Liver (tissue), 9 donors: ENCODE data around the gene DCC. TPM values are rescaled to one million over a fixed set of nuclear protein-coding genes. Genes with fewer than 3 reads are reported as not detected.
A peak's percentile ranks its signal among the peaks of the same experiment; 100 is the strongest.

Experiments
- DNase-seq: peaks from one replicate; pipeline ENCODE4 v3.0.0-alpha.2; 2017; ENCODE audit warnings: low spot score
- H3K27ac ChIP-seq, 2 donors: one replicate each; pipeline ENCODE4 v1.7.0; 2013; ENCODE audit warnings: inconsistent platforms in 2 of 2, low read length in 2 of 2, control low read depth in 1 of 2, low read depth in 1 of 2, mild to moderate bottlenecking in 1 of 2
- H3K27me3 ChIP-seq, 4 donors: one replicate each; pipeline versions ENCODE4 v1.6.1 to v1.7.0; 2013; ENCODE audit warnings: low read length in 3 of 4, inconsistent platforms in 1 of 4, mild to moderate bottlenecking in 1 of 4, moderate library complexity in 1 of 4; ENCODE audit not compliant: control insufficient read depth in 4 of 4, insufficient read depth in 4 of 4
- H3K36me3 ChIP-seq, 4 donors: one replicate each; pipeline versions ENCODE4 v1.6.1 to v1.7.0; 2013; ENCODE audit warnings: low read length in 3 of 4, mild to moderate bottlenecking in 3 of 4, low read depth in 1 of 4, moderate library complexity in 1 of 4; ENCODE audit not compliant: control insufficient read depth in 4 of 4, insufficient read depth in 3 of 4
- H3K4me1 ChIP-seq, 4 donors: one replicate each; pipeline versions ENCODE4 v1.6.1 to v1.7.0; 2013; ENCODE audit warnings: low read length in 3 of 4, mild to moderate bottlenecking in 3 of 4, moderate library complexity in 1 of 4; ENCODE audit not compliant: control insufficient read depth in 4 of 4, insufficient read depth in 4 of 4
- H3K4me3 ChIP-seq, 3 donors: one replicate each; pipeline versions ENCODE4 v1.6.1 to v1.7.0; 2013; ENCODE audit warnings: low read length in 3 of 3, control low read depth in 1 of 3, low read depth in 1 of 3, mild to moderate bottlenecking in 1 of 3
- H3K9ac ChIP-seq, 2 donors: one replicate each; pipeline ENCODE4 v1.7.0; 2013; ENCODE audit warnings: low read length in 2 of 2, mild to moderate bottlenecking in 2 of 2, moderate library complexity in 2 of 2, control low read depth in 1 of 2, low read depth in 1 of 2
- H3K9me3 ChIP-seq, 4 donors: one replicate each; pipeline versions ENCODE4 v1.6.1 to v1.7.0; 2013; ENCODE audit warnings: low read length in 3 of 4; ENCODE audit not compliant: control insufficient read depth in 4 of 4
- ATF3 ChIP-seq: IDR thresholded peaks from 2 replicates; pipeline ENCODE4 v1.6.1; 2016; ENCODE audit warnings: antibody characterized with exemption
- CTCF ChIP-seq: fragments of 150-350 bp; IDR thresholded peaks from 2 replicates; pipeline ENCODE4 v1.5.1; 2017; ENCODE audit warnings: improper control_type of control experiment, low read depth, low read length; ENCODE audit not compliant: missing input control
- EGR1 ChIP-seq, 2 donors: IDR thresholded peaks; 2 replicates each; pipeline ENCODE4 v1.6.1; 2016 to 2018; ENCODE audit warnings: antibody characterized with exemption in 2 of 2, low read depth in 2 of 2
- FOXA1 ChIP-seq: IDR thresholded peaks from 2 replicates; pipeline ENCODE4 v1.6.1; 2016; ENCODE audit warnings: antibody characterized with exemption
- GABPA ChIP-seq, 2 donors: IDR thresholded peaks in 1 of 2; conservative IDR thresholded peaks in 1 of 2; 2 replicates each; pipeline ENCODE4 v1.6.1; 2016; ENCODE audit warnings: antibody characterized with exemption in 2 of 2, mild to moderate bottlenecking in 1 of 2, moderate library complexity in 1 of 2
- HNF4A ChIP-seq, 2 donors: conservative IDR thresholded peaks; 2 replicates each; pipeline ENCODE4 v1.6.1; 2016; ENCODE audit warnings: antibody characterized with exemption in 2 of 2, mild to moderate bottlenecking in 2 of 2
- HNF4G ChIP-seq: IDR thresholded peaks from 2 replicates; pipeline ENCODE4 v1.6.1; 2016; ENCODE audit warnings: antibody characterized with exemption
- NR2F2 ChIP-seq: IDR thresholded peaks from 2 replicates; pipeline ENCODE4 v1.6.1; 2016; ENCODE audit warnings: antibody characterized with exemption
- RXRA ChIP-seq, 2 donors: IDR thresholded peaks; 2 replicates each; pipeline ENCODE4 v1.6.1; 2017 to 2018; ENCODE audit warnings: antibody characterized with exemption in 2 of 2, mild to moderate bottlenecking in 1 of 2
- SP1 ChIP-seq: IDR thresholded peaks from 2 replicates; pipeline ENCODE4 v1.6.1; 2018; ENCODE audit warnings: antibody characterized with exemption, mild to moderate bottlenecking
- TAF1 ChIP-seq: conservative IDR thresholded peaks from 2 replicates; pipeline ENCODE4 v1.6.1; 2016; ENCODE audit warnings: antibody characterized with exemption, mild to moderate bottlenecking
- YY1 ChIP-seq: IDR thresholded peaks from 2 replicates; pipeline ENCODE4 v1.6.1; 2016; ENCODE audit warnings: antibody characterized with exemption, mild to moderate bottlenecking
- ZBTB33 ChIP-seq: IDR thresholded peaks from 2 replicates; pipeline ENCODE4 v1.6.1; 2016; ENCODE audit warnings: antibody characterized with exemption
- WGBS: extraction: QIAGEN DNeasy Blood & Tissue Kit; methylation state at CpG from one replicate; pipeline ENCODE4 v1.1.7; 2013; 5-methylcytosine and 5-hydroxymethylcytosine counted together
- polyA plus RNA-seq, 2 donors: library from polyadenylated mRNA; stranded (reverse) in 1 of 2; unstranded in 1 of 2; fragments of 200-250 nt in 1 of 2; fragments of >200 nt in 1 of 2; fragmentation: Nextera tagmentation in 1 of 2; extraction: Ambion mirVana in 1 of 2; gene quantifications; one replicate each; pipeline versions ENCODE4 v1.2.1 to v1.2.3, GENCODE V29; 2013 to 2015
- total RNA-seq, 2 donors: library from RNA; depleted of rRNA; stranded (reverse); fragments of >200 nt; gene quantifications; one replicate each; pipeline ENCODE4 v1.2.3, GENCODE V29; 2014
- TF ChIP-seq, protein P1 (sequence below): IDR thresholded peaks from 2 replicates; pipeline ENCODE4 v1.6.1; 2016; ENCODE audit warnings: antibody characterized with exemption
- donor health status: healthy.
- donor health status: healthy.
- donor health status: healthy.
- donor health status: healthy.
- donor health status: healthy.

DCC gene
- total and polyA plus RNA-seq, 4 donors, result under 0.01 to 0.03 TPM; not detected in 2

DNA sequence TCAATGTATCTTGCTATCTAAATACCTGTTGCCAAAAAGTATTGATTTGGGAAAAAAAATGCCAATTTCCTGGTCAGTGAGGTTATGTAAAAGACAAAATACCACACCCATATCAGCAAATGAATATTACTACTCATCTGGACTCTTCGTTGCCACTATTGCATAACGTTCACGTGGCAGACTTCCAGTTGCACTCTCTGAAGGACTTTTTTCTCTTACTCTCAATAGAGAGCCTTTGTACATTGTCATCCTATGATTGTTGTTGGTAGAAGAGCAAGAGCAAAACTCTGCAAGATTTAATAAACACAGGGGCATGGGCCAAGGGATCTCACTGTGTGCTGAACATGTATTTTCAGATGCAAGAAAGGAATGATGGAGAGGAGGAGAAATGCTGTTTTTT is 1194.7 kb downstream of the DCC start:
- H3K27ac ChIP-seq, result no peak overlapping the region
- WGBS, result 30% methylated on average over 3 of the region's 3 CpGs
- no peaks in the 10 kb centered on the region for H3K27me3 ChIP-seq
- H3K9ac ChIP-seq, result no peak overlapping the region
- H3K4me3 ChIP-seq, result no peak overlapping the region
- no peaks in the 10 kb centered on the region for H3K9me3 ChIP-seq
- no peaks in the 10 kb centered on the region for H3K4me1 ChIP-seq
- DNase-seq, result no peak
- H3K36me3 ChIP-seq, result no peaks in the 10 kb centered on the region
- TF ChIP-seq SP1 (no peak), NR2F2 (no peak), RXRA (IDR thresholded peaks at IDR 0.05) (peak in 1 of 2 donors; percentile 27), HNF4G (no peak), FOXA1 (no peak), ZBTB33 (no peak), ATF3 (no peak), TAF1 (no peak), CTCF (no peak), HNF4A (conservative IDR thresholded peaks at IDR 0.05) (peak; percentile 49 to 55), EGR1 (IDR thresholded peaks at IDR 0.05; ENCODE audit: low read depth in 2 of 2) (peak in 1 of 2 donors; percentile 10)
- TF ChIP-seq, protein P1, sequence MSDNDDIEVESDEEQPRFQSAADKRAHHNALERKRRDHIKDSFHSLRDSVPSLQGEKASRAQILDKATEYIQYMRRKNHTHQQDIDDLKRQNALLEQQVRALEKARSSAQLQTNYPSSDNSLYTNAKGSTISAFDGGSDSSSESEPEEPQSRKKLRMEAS, result peak; percentile 27

DNA sequence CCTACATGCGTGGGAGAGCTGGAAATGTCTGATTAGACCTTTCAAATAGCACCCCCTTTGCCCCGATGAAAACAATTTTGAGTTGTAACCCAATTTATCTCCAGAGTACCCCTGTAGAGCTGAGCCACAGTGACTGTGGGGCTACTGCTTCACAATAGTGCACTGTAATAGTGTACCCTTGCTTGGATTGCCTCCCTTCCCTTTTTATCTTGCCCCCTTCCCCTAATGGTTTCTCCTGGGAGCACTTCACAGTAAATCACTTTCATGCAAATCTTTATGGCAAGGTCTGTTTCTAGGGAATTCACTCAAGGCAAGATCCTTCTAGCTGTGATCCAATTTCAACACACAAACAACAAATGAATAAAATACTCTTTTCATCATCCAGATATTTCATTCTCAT is 1196.9 kb downstream of the DCC start:
- Histone ChIP-seq H3K4me3 (no peak overlapping the region), H3K9me3 (no peaks in the 10 kb centered on the region), H3K9ac (no peak overlapping the region), H3K27me3 (no peaks in the 10 kb centered on the region), H3K4me1 (no peaks in the 10 kb centered on the region), H3K27ac (no peak overlapping the region), H3K36me3 (no peaks in the 10 kb centered on the region)
- TF ChIP-seq ATF3 (no peak), RXRA (IDR thresholded peaks at IDR 0.05) (no peak), GABPA (IDR thresholded peaks at IDR 0.05 in 1 of 2, conservative IDR thresholded peaks at IDR 0.05 in 1 of 2) (no peak), CTCF (no peak), ZBTB33 (no peak), EGR1 (IDR thresholded peaks at IDR 0.05; ENCODE audit: low read depth in 2 of 2) (no peak), YY1 (no peak), HNF4G (no peak), SP1 (no peak)
- 74% methylated on average over 2 of the region's 2 CpGs for WGBS
- DNase-seq, result no peak
